GM21529 (cell line): ENCODE data around the gene VAMP5.
"Not testable (repeated sequence)": the region's sequence is repeated elsewhere in the genome, so short reads cannot be mapped to it uniquely, and the experiment has no call there.

Experiments used
- ATAC-seq: cut with Tn5 transposase; IDR thresholded peaks from one replicate; pipeline ENCODE4 v1.9.1; 2021; ENCODE audit not compliant: unreplicated experiment

Gene VAMP5

GRCh38 chr2:85584354-85584856, at the start of gene VAMP5:
Gene VAMP5 (plus strand): TSS chr2:85584431. CDS start chr2:85584491, 60 bp downstream.
- ATAC-seq, result peak; percentile 64

GRCh38 chr2:85534881-85535280, 49.4 kb upstream of the VAMP5 start:
- ATAC-seq, result no peak

GRCh38 chr2:85536479-85536878, 47.8 kb upstream of the VAMP5 start:
- no peak for ATAC-seq

- no peak for ATAC-seq
Measured at GRCh38 chr2:85537600-85538506, 46.4 kb upstream of the VAMP5 start.

- ATAC-seq, result peak; percentile 75
Measured at GRCh38 chr2:85538507-85539360, 45.5 kb upstream of the VAMP5 start, which contains the start of gene MAT2A. Gene MAT2A (plus strand): TSS chr2:85539168. CDS start chr2:85539288, 120 bp downstream.

GRCh38 chr2:85539361-85540132, 44.7 kb upstream of the VAMP5 start:
- peak; percentile 25 for ATAC-seq

GRCh38 chr2:85540133-85540648, 44.0 kb upstream of the VAMP5 start:
- no peak for ATAC-seq

GRCh38 chr2:85541262-85541661, 43.0 kb upstream of the VAMP5 start:
- ATAC-seq, result no peak

- no peak for ATAC-seq
Measured at GRCh38 chr2:85541753-85542457, 42.3 kb upstream of the VAMP5 start.

- no peak for ATAC-seq
Measured at GRCh38 chr2:85542777-85543176, 41.5 kb upstream of the VAMP5 start.

GRCh38 chr2:85544254-85544691, 40.0 kb upstream of the VAMP5 start:
- ATAC-seq, result not testable (repeated sequence)

- not testable (repeated sequence) for ATAC-seq
Measured at GRCh38 chr2:85544915-85545779, 39.1 kb upstream of the VAMP5 start.

- ATAC-seq, result no peak
Measured at GRCh38 chr2:85545780-85546240, 38.4 kb upstream of the VAMP5 start.

GRCh38 chr2:85547089-85547858, 37.0 kb upstream of the VAMP5 start:
- ATAC-seq, result no peak

- no peak for ATAC-seq
Measured at GRCh38 chr2:85547859-85548607, 36.2 kb upstream of the VAMP5 start.

- no peak for ATAC-seq
Measured at GRCh38 chr2:85548608-85548900, 35.7 kb upstream of the VAMP5 start.

GRCh38 chr2:85549095-85549494, 35.1 kb upstream of the VAMP5 start:
- no peak for ATAC-seq
